NCI-H748 treated with DMSO at 0.1 percent for 48 hours (cell line): ENCODE measurements around the gene TARBP2.

Experiments used
- DNase-seq: peaks from one replicate; lab custom pipeline; 2025; lab: John Stamatoyannopoulos, UW

The TARBP2 gene

GRCh38 chr12:53500776-53501614, at the start of gene TARBP2:
Gene TARBP2, plus strand, starts transcription at chr12:53501283. Its CDS starts 126 bp downstream, at chr12:53501409.
- DNase-seq: peak; percentile 99

- DNase-seq: peak; percentile 98
These were observed 49.4 kb upstream of the TARBP2 start, which contains the start of gene PCBP2 for GRCh38 chr12:53451661-53452158. Gene PCBP2, plus strand, starts transcription at chr12:53452102. Its CDS starts 2,699 bp downstream, at chr12:53454801.

GRCh38 chr12:53452159-53453077, 48.7 kb upstream of the TARBP2 start:
- peak; percentile 31 for DNase-seq

GRCh38 chr12:53453953-53454640, 47.0 kb upstream of the TARBP2 start:
- DNase-seq: no peak

- DNase-seq: no peak
These were observed 46.4 kb upstream of the TARBP2 start for GRCh38 chr12:53454707-53455106.

GRCh38 chr12:53456654-53457366, 44.3 kb upstream of the TARBP2 start:
- DNase-seq: no peak

- no peak for DNase-seq
These were observed 42.0 kb upstream of the TARBP2 start for GRCh38 chr12:53459097-53459496.

- no peak for DNase-seq
These were observed 40.0 kb upstream of the TARBP2 start for GRCh38 chr12:53461059-53461458.

- DNase-seq: no peak
These were observed 39.5 kb upstream of the TARBP2 start for GRCh38 chr12:53461591-53461990.

GRCh38 chr12:53462935-53463334, 38.1 kb upstream of the TARBP2 start:
- DNase-seq: no peak

GRCh38 chr12:53463802-53464560, 37.1 kb upstream of the TARBP2 start:
- DNase-seq: no peak

GRCh38 chr12:53464685-53465418, 36.2 kb upstream of the TARBP2 start:
- no peak for DNase-seq

GRCh38 chr12:53465679-53466078, 35.4 kb upstream of the TARBP2 start:
- DNase-seq: no peak

- DNase-seq: no peak
These were observed 34.4 kb upstream of the TARBP2 start for GRCh38 chr12:53466640-53467039.

- DNase-seq: no peak
These were observed 34.0 kb upstream of the TARBP2 start for GRCh38 chr12:53467082-53467481.

GRCh38 chr12:53467880-53468279, 33.2 kb upstream of the TARBP2 start:
- DNase-seq: no peak

- no peak for DNase-seq
These were observed 32.8 kb upstream of the TARBP2 start for GRCh38 chr12:53468282-53468681.

- no peak for DNase-seq
These were observed 29.0 kb upstream of the TARBP2 start for GRCh38 chr12:53472056-53472582.

GRCh38 chr12:53474077-53474476, 27.0 kb upstream of the TARBP2 start:
- no peak for DNase-seq

- no peak for DNase-seq
These were observed 26.3 kb upstream of the TARBP2 start for GRCh38 chr12:53474819-53475218.
